DMS53 treated with DMSO at 0.1 percent for 48 hours (cell line): Measurements from ENCODE around the gene PSMD2.
A peak's percentile ranks its signal among the peaks of the same experiment; 100 is the strongest.

Experiments used
- DNase-seq: peaks from one replicate; lab custom pipeline; 2025; ENCODE audit not compliant: unreplicated experiment; lab: John Stamatoyannopoulos, UW

The PSMD2 gene

DNA sequence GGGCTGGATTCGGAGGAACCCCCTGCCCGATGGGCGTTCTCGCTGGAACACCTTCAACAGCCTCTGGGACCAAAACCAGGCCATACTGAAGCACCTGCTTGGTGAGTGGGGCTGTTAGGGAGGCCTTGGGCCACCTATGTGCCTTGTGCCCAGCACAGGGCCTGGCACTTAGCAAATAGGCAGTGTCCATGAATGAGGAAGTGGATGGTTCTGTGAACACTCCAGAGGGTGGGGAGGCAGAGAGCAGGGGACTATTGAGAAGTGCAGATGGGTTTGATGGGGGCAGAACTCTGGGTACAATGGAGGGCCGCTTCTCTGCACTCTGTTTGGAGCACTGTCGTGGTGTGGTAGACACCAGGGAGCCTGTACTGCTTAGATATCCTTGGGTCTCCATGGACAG is 21.7 kb upstream of the PSMD2 start:
- DNase-seq = no peak

DNA sequence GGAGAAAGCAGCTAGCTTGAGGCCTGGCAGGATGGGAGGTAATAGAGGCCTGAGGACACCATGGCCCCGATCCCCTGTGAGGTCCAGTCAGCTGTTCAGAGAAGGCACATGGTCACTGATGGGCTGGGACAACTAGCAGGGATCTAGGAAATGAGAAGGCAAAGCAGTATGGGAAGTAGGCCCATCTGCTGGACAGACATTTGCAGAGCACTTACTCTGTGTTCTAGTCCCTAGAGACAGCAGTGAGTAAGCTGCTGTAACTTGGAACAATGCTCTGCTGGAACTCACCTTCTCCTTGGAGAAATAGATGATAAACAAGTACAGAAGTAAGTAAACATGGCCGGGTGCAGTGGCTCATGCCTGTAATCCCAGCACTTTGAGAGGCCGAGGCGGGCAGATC is 16.1 kb upstream of the PSMD2 start:
- DNase-seq = no peak

DNA sequence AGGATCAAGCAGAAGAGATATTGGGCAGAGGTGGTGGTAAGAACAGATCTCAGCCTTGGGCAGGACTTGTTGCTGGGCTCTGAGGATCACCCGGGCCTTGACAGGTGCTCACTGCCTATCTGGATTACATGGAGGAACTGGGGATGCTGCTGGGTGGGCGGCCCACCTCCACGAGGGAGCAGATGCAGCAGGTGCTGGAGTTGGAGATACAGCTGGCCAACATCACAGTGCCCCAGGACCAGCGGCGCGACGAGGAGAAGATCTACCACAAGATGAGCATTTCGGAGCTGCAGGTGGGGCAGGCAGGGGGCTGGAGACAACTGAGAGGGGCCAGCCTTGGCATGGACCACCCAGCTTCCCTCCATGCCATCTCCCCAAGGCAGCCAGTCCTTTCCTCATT is 15.4 kb upstream of the PSMD2 start:
- DNase-seq = no peak

DNA sequence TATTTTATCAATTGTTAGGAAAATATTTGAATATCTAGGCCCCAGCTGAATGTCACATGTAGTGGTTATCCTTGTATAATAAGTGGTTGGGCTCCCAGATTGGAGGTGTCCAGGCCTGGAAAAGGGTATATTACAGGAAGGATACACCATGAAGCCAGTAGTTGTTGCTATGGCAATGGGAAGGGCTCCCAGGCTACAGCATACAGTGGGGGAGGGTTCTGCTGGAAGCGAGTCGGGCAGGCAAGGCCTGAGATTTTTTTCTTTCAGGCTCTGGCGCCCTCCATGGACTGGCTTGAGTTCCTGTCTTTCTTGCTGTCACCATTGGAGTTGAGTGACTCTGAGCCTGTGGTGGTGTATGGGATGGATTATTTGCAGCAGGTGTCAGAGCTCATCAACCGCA is 14.3 kb upstream of the PSMD2 start:
- peak; percentile 73 for DNase-seq

DNA sequence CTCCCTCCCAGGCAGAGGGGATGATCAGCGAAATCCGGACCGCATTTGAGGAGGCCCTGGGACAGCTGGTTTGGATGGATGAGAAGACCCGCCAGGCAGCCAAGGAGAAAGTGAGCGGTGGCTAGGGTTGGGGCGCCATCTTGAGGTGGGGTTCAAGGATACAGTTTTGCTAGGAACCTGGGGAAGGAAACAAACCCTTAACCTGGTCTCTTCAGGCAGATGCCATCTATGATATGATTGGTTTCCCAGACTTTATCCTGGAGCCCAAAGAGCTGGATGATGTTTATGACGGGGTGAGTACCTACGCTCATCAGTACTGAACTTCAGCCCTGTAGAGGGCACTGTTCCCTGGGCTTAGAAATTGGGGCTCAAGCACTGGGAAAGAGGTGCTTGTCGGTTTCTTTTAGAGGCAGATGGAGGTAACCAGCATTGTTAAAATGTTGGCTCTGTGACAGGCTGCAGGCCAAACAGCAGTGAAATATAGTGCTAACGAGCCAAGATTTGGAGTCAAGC is 9.6 kb upstream of the PSMD2 start:
- DNase-seq = peak; percentile 51

DNA sequence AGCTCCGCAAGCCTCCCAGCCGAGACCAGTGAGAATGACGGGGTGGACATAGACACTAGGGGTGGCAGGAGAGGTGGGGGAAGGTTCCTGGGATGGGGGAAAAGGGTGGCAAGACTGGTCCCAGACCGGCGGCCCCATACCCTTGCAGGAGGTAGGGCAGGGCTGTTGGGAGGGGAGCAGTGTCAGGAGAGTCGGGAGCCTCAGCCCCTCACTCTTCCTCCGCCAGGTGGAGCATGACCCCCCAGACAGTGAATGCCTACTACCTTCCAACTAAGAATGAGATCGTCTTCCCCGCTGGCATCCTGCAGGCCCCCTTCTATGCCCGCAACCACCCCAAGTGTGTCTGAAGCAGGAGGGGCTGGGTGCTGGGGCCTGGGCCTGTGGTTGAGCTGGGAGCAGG is 8.7 kb upstream of the PSMD2 start:
- no peak for DNase-seq

DNA sequence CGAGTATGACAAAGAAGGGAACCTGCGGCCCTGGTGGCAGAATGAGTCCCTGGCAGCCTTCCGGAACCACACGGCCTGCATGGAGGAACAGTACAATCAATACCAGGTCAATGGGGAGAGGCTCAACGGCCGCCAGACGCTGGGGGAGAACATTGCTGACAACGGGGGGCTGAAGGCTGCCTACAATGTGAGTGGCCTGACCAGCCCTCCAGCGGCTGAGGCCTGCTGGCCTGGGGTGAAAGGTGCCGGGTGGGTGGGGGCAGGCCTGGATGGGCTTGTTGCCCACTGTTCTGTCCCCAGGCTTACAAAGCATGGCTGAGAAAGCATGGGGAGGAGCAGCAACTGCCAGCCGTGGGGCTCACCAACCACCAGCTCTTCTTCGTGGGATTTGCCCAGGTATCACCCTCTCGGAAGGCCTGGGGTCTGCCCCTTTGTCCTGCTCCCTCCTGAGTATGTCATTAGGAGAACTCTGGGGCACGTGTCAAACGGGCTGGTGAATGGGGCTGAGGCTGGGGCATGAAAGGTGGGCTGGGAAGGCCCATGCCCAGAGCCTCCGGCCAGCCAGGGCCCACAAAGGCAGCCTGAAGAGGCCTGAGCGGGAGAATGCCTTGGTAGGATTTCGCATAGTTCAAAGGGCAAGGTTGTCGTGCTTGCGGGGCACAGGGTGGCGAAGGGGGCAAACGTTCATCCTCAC is 7.8 kb upstream of the PSMD2 start:
- no peak for DNase-seq

DNA sequence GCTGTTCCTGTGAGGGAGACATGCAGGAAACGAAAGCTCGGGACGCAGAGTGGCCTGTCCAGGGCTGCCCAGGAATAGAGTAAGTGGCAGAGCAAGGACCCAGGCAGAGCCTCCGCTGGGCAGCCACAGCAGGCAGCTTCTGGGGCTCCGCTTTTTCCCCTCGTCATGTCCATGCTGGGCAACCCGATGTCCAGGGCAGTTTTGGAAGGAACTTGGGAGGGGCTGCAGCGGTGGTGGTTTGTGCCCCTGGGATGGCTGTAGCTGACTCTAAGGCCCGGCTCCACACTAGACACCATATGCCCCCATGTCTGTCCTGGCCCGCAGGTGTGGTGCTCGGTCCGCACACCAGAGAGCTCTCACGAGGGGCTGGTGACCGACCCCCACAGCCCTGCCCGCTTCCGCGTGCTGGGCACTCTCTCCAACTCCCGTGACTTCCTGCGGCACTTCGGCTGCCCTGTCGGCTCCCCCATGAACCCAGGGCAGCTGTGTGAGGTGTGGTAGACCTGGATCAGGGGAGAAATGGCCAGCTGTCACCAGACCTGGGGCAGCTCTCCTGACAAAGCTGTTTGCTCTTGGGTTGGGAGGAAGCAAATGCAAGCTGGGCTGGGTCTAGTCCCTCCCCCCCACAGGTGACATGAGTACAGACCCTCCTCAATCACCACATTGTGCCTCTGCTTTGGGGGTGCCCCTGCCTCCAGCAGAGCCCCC is 7.1 kb upstream of the PSMD2 start:
- DNase-seq = no peak

DNA sequence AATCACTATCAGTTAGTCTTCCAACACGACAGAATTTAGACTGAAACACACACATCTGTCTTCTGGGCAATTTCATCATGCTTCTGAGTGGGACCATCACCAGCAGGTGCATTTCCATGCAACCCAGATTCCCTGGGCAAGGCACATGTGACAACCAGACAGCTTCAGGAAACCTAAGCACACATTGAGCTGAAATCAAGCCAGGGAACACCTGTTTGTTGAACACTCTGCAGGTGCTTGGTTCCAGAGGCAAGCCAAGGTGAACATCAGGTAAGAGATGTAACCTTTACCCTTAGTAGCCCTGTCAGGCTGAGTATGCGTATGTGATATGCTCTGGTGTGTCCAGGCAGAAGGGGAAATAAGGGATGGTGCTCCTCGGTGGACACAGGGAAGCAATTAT is 3.3 kb upstream of the PSMD2 start:
- peak; percentile 51 for DNase-seq

DNA sequence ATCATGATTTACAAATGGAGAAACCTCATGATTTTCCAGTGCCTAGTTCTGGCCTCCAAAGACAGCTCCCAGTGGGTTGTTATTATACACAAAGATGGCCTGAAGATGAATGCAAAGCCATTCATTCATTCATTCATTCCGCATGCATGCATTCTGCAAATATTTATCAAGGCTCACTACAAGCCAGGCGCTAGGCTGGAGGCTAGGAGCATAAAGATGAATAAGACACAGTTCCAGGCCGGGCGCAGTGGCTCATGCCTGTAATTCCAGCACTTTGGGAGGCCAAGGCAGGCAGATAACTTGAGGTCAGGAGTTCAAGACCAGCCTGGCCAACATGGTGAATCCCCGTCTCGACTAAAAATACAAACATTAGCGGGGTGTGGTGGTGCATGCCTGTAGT is 2.4 kb upstream of the PSMD2 start:
- no peak for DNase-seq

DNA sequence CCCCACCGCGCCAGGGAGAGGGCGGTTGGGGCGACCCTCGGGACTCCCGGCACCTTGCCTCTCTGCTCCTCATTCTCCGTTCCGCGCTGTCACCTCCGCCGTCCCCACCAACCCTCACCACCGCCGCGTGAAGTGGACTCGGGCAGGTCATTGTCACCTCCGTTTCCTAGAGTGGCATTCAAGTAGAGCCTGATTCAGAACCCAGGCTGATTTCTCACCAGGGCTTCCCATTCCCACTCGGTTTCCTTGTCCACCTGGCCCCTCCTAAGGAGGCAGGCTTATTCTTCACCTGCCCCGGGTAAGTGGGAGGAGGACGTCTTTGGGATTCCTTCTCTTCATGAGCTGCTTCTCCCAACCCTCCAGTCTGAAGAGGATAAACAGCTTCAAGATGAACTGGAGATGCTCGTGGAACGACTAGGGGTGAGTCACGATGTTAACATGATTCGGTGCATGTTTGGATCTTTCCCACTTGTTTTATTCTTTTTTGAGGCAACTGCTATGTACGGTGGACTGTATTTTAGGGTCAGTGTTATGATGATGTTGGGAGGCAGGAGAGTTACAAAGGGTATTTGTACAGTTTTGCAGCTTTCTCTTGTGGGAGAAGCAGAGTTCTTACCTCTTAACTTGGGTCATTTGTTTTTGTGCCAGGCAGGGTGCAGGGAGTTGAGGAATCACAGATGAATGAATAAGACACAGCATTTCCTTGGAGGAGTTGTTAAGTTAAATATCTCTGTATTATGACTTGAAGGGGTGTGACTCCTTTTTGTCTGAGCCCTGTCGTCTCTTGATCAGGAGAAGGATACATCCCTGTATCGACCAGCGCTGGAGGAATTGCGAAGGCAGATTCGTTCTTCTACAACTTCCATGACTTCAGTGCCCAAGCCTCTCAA is 692 bp downstream of the PSMD2 start:
- DNase-seq = no peak

DNA sequence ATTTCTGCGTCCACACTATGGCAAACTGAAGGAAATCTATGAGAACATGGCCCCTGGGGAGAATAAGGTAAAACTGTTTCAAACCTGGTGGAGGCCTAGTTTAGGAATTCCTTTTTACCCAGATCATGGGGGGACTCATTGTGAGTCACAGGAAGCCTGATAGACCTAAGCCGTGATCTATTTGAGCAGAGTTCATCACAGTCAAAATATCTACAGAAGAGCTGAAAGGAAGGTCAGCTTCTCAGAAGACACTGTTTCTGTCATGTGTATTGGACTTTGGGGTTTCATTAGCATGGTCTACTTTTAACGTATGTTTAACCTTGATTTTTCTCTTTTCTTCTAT is 1.3 kb downstream of the PSMD2 start:
- no peak for DNase-seq

DNA sequence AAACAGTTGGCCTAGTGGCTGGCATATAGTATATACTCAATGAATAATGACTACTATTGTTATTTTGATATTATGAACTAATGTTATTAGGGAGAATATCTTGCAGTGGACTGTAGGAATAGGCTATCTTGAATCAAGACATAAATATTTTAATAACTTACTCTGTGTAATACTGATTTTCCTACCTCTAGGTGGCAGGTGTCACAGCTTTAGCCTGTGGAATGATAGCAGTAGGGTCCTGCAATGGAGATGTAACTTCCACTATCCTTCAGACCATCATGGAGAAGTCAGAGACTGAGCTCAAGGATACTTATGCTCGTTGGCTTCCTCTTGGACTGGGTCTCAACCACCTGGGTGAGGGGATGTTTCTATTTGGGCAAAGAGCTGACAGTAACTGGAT is 6.5 kb downstream of the PSMD2 start:
- peak; percentile 7 for DNase-seq

DNA sequence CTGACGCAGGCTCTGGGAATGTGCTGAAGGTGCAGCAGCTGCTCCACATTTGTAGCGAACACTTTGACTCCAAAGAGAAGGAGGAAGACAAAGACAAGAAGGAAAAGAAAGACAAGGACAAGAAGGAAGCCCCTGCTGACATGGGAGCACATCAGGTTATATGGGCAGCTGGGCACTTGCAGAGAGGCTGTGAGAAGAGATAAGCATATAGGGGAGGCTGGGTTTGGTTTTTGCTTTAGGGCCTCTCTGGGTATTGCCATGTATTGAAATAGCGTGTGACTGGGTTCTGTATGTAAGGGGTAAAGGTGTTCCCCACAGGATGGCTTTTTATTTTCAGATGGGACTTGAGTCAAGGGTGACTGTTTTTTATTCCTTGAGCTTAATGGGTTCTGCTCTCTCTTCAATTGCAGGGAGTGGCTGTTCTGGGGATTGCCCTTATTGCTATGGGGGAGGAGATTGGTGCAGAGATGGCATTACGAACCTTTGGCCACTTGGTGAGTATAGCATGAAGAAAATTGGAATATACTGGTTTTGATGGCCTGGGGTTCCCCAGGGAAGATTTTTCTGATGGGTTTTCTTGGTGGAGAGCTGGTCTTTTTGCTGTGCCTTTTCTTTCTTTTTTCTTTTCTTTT is 7.4 kb downstream of the PSMD2 start:
- no peak for DNase-seq

DNA sequence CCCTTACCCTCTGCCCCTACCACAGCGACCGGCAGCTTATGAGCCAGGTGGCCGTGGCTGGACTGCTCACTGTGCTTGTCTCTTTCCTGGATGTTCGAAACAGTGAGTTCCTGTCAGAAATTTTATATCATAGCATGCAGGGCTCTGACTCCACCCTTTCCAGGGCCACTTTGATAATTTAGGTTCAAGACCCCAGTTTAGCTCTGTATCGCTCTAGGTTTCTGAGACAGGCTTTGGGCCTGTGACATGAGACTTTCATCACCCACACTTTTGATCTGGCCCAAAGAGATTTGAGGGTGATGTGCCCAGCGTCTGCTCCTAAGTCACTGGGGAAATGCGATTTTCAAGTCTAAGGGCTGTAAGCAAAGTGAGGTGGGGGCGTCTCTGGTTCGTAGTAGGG is 8.9 kb downstream of the PSMD2 start:
- no peak for DNase-seq

DNA sequence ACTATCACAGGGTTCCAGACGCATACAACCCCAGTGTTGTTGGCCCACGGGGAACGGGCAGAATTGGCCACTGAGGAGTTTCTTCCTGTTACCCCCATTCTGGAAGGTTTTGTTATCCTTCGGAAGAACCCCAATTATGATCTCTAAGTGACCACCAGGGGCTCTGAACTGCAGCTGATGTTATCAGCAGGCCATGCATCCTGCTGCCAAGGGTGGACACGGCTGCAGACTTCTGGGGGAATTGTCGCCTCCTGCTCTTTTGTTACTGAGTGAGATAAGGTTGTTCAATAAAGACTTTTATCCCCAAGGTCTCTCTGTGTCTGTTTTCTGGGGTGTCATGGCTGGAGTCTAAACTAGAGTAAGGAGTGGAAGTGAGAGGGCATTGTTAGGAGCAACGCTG is 9.7 kb downstream of the PSMD2 start:
- no peak for DNase-seq

DNA sequence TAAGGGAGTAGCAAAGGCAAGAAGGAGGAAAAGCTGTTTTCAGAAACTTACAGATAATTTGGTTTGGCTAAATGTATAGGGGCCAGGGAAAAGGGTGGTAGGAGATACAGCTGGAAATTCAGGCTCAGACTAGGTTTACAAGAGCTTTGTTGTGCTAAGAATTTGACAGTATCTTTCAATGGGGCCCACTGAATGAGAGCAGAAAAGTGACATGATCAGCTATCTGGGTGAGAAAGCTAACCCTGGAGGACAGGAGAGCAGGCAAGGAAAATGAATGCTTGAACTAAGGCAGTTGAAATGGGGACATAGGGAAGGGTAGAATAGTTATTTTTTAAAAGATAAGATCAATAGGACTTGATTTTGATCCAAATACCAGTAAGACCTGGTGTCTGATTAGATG is 12.6 kb downstream of the PSMD2 start:
- DNase-seq = no peak

DNA sequence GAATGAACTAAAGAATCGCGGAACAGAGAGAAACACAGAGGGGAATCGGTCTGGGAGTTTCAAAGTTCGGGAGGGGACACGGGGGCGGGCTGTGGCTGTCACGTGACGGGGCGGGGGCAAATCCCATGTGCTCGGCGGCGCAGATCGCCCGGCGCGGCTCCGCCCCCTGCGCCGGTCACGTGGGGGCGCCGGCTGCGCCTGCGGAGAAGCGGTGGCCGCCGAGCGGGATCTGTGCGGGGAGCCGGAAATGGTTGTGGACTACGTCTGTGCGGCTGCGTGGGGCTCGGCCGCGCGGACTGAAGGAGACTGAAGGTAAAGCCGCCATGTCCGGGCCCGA is 15.3 kb downstream of the PSMD2 start, which contains the start of gene EIF4G1:
Gene EIF4G1 (plus strand): TSS at position 244 of the 337 bp plus-strand sequence. CDS start 1,191 bp downstream, outside the sequence.
- DNase-seq = peak; percentile 71

DNA sequence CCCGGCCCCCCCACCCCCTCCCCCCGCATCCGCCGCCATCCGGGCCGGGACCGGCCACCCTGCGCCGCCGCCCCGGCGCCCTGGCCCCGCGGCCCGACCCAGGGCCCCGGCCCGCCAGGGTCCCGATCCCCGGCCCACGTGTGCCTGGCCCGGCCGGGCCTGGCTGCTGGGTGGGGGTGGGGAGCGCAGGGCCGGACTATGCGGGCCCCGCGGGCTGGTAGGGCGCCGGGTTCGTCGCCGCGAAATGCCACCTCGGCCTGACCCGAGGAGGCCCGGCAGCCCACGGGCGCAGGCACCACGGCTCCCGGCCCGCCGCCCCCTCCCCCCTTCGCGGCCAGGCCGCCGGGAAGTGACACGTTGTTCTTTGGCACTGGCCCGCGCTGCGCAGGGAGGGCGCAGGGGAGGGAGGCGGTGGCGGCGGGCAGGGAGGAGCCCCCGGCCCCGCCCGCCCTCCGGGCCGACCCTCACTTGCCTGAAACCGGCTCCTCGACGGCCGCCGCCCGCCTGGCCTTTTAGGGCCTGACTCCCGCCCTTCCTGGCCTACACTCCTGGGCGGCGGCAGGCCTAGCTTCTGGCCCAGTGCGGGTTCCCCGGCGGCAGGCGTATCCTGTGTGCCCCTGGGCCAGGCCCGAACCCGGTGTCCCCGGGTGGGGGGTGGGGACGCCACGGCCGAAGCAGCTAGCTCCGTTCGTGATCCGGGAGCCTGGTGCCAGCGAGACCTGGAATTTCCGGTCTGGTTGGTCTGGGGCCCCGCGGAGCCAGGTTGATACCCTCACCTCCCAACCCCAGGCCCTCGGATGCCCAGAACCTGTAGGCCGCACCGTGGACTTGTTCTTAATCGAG is 15.9 kb downstream of the PSMD2 start:
- no peak for DNase-seq

DNA sequence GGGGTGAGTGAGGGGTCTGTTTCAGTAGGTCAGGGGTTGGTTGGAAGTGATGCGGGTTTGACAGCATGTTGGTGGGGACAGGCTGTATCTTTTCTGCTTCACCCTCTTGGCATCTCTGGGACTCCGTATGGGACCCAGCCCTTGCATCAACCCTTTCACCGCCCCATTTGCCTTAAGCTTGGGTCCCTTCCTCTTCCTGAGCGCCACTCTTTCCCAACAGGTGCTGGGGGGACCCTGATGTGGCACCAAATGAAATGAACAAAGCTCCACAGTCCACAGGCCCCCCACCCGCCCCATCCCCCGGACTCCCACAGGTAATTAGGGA is 16.5 kb downstream of the PSMD2 start:
- DNase-seq = no peak
